ENCODE results near the gene ANKMY2. TPM values are rescaled to one million over a fixed set of nuclear protein-coding genes. Genes with fewer than 3 reads are reported as not detected.

ANKMY2 gene
- total RNA-seq, 2 experiments from 2014 or later: 9.8 to 10.5 TPM

DNA sequence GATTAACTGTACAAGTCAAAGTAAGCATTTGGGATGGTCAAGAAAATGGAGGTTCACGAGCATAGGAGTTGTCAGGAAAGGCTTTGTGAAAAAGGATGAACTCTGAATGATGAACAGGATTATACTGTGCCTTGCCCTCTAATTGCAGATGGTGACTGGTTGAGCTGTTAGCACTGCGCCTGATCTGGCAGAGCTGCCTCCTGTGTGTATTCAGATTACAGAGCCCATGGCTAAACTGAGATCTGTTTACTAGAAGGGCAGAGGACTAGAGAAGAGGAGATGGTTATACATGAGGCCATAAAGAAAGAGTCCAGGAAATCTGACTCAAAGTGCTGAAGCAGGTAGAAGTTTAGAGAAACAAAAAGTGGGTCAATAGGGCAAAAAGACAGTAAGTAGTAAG, 89.2 kb downstream of the ANKMY2 start:
- Mint-ChIP-seq H3K36me3 (ENCODE audit: low read depth) (no peaks in the 10 kb centered on the region), H3K4me1 (ENCODE audit: low read depth) (no peaks in the 10 kb centered on the region), H3K9me3 (no peaks in the 10 kb centered on the region), H3K27ac (no peak overlapping the region), H3K4me3 (no peak overlapping the region), H3K27me3 (peaks cover 5% of the 10 kb centered on the region)
- ATAC-seq (no peak), DNase-seq (no peak)
- ChIA-PET POLR2A (no interaction called here), CTCF (no interaction called here)
- intact Hi-C loops (cut with micrococcal nuclease): no loop called here
- TF ChIP-seq, protein P1, sequence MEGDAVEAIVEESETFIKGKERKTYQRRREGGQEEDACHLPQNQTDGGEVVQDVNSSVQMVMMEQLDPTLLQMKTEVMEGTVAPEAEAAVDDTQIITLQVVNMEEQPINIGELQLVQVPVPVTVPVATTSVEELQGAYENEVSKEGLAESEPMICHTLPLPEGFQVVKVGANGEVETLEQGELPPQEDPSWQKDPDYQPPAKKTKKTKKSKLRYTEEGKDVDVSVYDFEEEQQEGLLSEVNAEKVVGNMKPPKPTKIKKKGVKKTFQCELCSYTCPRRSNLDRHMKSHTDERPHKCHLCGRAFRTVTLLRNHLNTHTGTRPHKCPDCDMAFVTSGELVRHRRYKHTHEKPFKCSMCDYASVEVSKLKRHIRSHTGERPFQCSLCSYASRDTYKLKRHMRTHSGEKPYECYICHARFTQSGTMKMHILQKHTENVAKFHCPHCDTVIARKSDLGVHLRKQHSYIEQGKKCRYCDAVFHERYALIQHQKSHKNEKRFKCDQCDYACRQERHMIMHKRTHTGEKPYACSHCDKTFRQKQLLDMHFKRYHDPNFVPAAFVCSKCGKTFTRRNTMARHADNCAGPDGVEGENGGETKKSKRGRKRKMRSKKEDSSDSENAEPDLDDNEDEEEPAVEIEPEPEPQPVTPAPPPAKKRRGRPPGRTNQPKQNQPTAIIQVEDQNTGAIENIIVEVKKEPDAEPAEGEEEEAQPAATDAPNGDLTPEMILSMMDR (IDR thresholded peaks at IDR 0.05): no peak

DNA sequence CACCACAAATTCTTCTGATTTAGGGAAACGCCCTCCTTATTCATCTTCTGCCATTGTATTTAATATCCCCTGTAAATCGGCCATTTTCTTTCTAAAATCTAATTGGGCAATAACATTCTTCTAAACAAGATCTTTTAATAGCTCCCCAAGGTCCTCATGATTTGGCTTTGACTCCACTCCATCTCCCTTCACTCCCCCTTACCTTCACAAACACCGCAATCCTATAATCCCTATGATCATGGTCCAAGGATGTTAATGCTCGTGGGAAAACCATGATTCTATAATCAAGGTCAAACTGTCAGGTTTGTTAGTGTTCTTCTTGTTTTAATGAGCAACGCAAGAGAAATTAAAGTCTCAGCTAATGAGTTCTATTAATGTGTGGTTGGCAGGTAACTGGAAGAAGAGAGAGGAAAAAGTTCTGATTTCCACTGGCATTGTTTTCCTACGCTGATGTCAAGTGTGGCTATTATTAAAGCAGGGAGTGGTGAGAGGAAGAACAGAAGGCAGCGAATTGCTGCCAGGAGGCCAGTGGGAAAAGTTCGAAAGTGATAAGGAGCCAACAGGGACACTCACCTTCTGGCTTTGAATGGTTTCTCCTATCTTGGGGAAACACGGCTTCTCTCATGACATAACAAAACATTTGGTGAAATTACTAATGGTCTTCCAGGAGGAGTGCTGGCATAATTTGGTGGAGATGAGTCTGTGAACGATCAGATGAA, 90.9 kb downstream of the ANKMY2 start:
- no peak overlapping the region for H3K27ac Mint-ChIP-seq
- H3K27me3 Mint-ChIP-seq: peaks cover 5% of the 10 kb centered on the region
- no peaks in the 10 kb centered on the region for H3K9me3 Mint-ChIP-seq
- ChIA-PET POLR2A (no interaction called here), CTCF (interaction anchor here (3.5 kb wide), 1 partner anchor 11 kb away, joined by 25 read pairs; no protein-coding TSS in a partner anchor)
- TF ChIP-seq, protein P1 (IDR thresholded peaks at IDR 0.05): no peak
- DNase-seq (no peak), ATAC-seq (no peak)
- no peak overlapping the region for H3K4me3 Mint-ChIP-seq
- intact Hi-C loops (cut with micrococcal nuclease): no loop called here
- no peaks in the 10 kb centered on the region for H3K36me3 Mint-ChIP-seq (ENCODE audit: low read depth)
- H3K4me1 Mint-ChIP-seq (ENCODE audit: low read depth): no peaks in the 10 kb centered on the region

DNA sequence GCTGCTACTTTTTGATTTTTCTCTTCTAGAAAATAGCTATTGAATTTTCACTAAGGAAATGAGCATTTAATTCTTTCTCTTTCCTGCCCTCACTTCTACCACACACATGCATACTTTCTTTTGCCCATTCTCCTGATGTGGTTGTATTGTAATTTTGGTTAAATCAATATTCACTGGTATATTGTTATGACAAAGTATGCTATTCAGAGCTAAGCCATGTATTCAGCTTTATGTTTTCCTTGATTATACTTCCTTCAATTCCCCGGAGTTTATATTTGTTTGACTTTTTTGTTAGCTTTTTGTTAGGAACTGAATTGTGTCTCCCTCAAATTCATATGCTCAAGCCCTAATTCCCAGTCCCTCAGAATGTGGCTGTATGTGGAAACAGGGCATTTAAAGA, 94.9 kb downstream of the ANKMY2 start:
- Mint-ChIP-seq H3K27me3 (peaks cover 6% of the 10 kb centered on the region), H3K4me3 (no peak overlapping the region), H3K27ac (no peak overlapping the region), H3K9me3 (no peaks in the 10 kb centered on the region), H3K36me3 (ENCODE audit: low read depth) (no peaks in the 10 kb centered on the region), H3K4me1 (ENCODE audit: low read depth) (no peaks in the 10 kb centered on the region)
- DNase-seq: no peak
- TF ChIP-seq, protein P1 (IDR thresholded peaks at IDR 0.05): no peak
- no peak for ATAC-seq
- CTCF ChIA-PET: interaction anchor here (2.8 kb wide), 1 partner anchor 14 kb away, joined by 13 read pairs; no protein-coding TSS in a partner anchor
- POLR2A ChIA-PET: no interaction called here
- intact Hi-C loops (cut with micrococcal nuclease): no loop called here

Other genes with a start within 250 kb of the ANKMY2 start
- 1 to 10 TPM; 1.4 to 1.6 TPM for gene CRPPA, start 224.2 kb downstream of the ANKMY2 start, total RNA-seq
- gene SOSTDC1, start 180.0 kb downstream of the ANKMY2 start, total RNA-seq: not detected
- gene LRRC72, start 118.9 kb downstream of the ANKMY2 start, total RNA-seq: not detected
- 100 to 1,000 TPM; 120 to 123 TPM for gene BZW2, start 427 bp upstream of the ANKMY2 start, total RNA-seq
- gene TSPAN13, start 108.0 kb upstream of the ANKMY2 start, total RNA-seq: 1 to 10 TPM in 1 of 2 experiments, under 1 TPM in 1; 0.47 to 1.0 TPM
- gene AGR2, start 159.2 kb upstream of the ANKMY2 start, total RNA-seq: not detected
- not detected for gene AGR3, start 236.2 kb upstream of the ANKMY2 start, total RNA-seq